B cell (primary cell): ENCODE data around the gene CD209. TPM values are rescaled to one million over a fixed set of nuclear protein-coding genes. Genes with fewer than 3 reads are reported as not detected.

Experiments used
- ATAC-seq: fragments of 200-7000 bp; cut with Tn5 transposase; one replicate; pipeline ENCODE4 v1.10.0; 2021; ENCODE audit warnings: low read depth, mild to moderate bottlenecking, moderate number of reproducible peaks, moderate library complexity
- CTCF ChIA-PET: fragments of 350-600 bp; sonication (Branson Sonifier 250); formaldehyde crosslinking; loops from one replicate; lab custom pipeline; 2021; ENCODE audit warnings: antibody characterized with exemption, inconsistent platforms; lab: Charles Lee
- POLR2A ChIA-PET: fragments of 350-600 bp; sonication (Branson Sonifier 250); formaldehyde crosslinking; loops from one replicate; lab custom pipeline; 2021; ENCODE audit warnings: antibody characterized with exemption; lab: Charles Lee
- DNase-seq: peaks from one replicate; pipeline ENCODE4 v3.0.0; 2013
- H2AFZ ChIP-seq: 2 replicates; pipeline ENCODE4 v1.6.1; 2012; ENCODE audit warnings: mild to moderate bottlenecking, low read depth, low read length; ENCODE audit not compliant: insufficient read depth, poor library complexity, severe bottlenecking
- H3K27ac ChIP-seq, 2 donors: 1 replicate in 1 of 2; 2 replicates in 1 of 2; pipeline ENCODE4 v1.5.1; 2012 to 2013; ENCODE audit warnings: low read length in 2 of 2, mild to moderate bottlenecking in 2 of 2, moderate library complexity in 1 of 2
- H3K27me3 ChIP-seq, 4 experiments: fragments of 200-600 bp in 1 of 4; sonication (generic) in 1 of 4; replicated peaks in 1 of 4; 1 replicate in 2 of 4; 2 replicates in 2 of 4; pipeline versions ENCODE4 v1.6.1 to v1.7.0; 2013 to 2016; ENCODE audit warnings: low read length in 3 of 4, mild to moderate bottlenecking in 2 of 4, mixed read lengths in 1 of 4, moderate library complexity in 1 of 4; ENCODE audit not compliant: insufficient read depth in 4 of 4, control insufficient read depth in 3 of 4; ENCODE audit errors: control extremely low read depth in 1 of 4
- H3K36me3 ChIP-seq, 2 experiments: replicated peaks in 1 of 2; 1 replicate in 1 of 2; 2 replicates in 1 of 2; pipeline versions ENCODE4 v1.6.1 to v1.7.1; 2013; ENCODE audit warnings: low read length in 1 of 2; ENCODE audit not compliant: insufficient read depth in 2 of 2, control insufficient read depth in 1 of 2; ENCODE audit errors: control extremely low read depth in 1 of 2, extremely low read depth in 1 of 2
- H3K4me1 ChIP-seq, 2 donors: fragments of 200-600 bp in 1 of 2; sonication (generic) in 1 of 2; 1 replicate in 1 of 2; 2 replicates in 1 of 2; pipeline versions ENCODE4 v1.5.1 to v1.6.1; 2013 to 2017; ENCODE audit warnings: low read length in 2 of 2; ENCODE audit not compliant: control insufficient read depth in 2 of 2, insufficient read depth in 2 of 2
- H3K4me2 ChIP-seq: replicated peaks from 2 replicates; pipeline ENCODE3; 2012; ENCODE audit warnings: mild to moderate bottlenecking, low read depth, low read length; ENCODE audit not compliant: poor library complexity, severe bottlenecking
- H3K4me3 ChIP-seq, 5 experiments: fragments of 200-600 bp in 1 of 5; sonication (generic) in 1 of 5; 1 replicate in 3 of 5; 2 replicates in 2 of 5; pipeline versions ENCODE4 v1.5.1 to v1.7.0; 2011 to 2016; ENCODE audit warnings: low read length in 4 of 5, mild to moderate bottlenecking in 4 of 5, low read depth in 2 of 5, control low read depth in 1 of 5, moderate library complexity in 1 of 5; ENCODE audit not compliant: insufficient read depth in 1 of 5; ENCODE audit errors: control extremely low read depth in 1 of 5, extremely low read depth in 1 of 5
- H3K79me2 ChIP-seq: fragments of 200-600 bp; sonication (generic); one replicate; pipeline ENCODE4 v1.6.0; 2016; ENCODE audit warnings: low read length; ENCODE audit not compliant: control insufficient read depth, insufficient read depth
- H3K9ac ChIP-seq: fragments of 200-600 bp; sonication (generic); 2 replicates; pipeline ENCODE4 v1.6.1; 2017; ENCODE audit warnings: mild to moderate bottlenecking, low read length, moderate library complexity
- H3K9me3 ChIP-seq, 3 donors: one replicate each; pipeline versions ENCODE4 v1.6.1 to v1.7.1; 2013; ENCODE audit warnings: low read length in 2 of 3; ENCODE audit not compliant: control insufficient read depth in 2 of 3, insufficient read depth in 1 of 3; ENCODE audit errors: control extremely low read depth in 1 of 3
- H4K20me1 ChIP-seq: 2 replicates; pipeline ENCODE4 v1.6.0; 2012; ENCODE audit warnings: mild to moderate bottlenecking, low read length; ENCODE audit not compliant: insufficient read depth, control insufficient read depth, poor library complexity, severe bottlenecking
- H3K27ac Mint-ChIP-seq: one replicate; pipeline ENCODE4 v1.8.0; 2021; ENCODE audit warnings: mixed read lengths
- H3K27me3 Mint-ChIP-seq: one replicate; pipeline ENCODE4 v1.8.0; 2021; ENCODE audit warnings: mixed read lengths
- H3K4me1 Mint-ChIP-seq: one replicate; pipeline ENCODE4 v1.8.0; 2021; ENCODE audit warnings: mixed read lengths
- H3K4me3 Mint-ChIP-seq: one replicate; pipeline ENCODE4 v1.8.0; 2021; ENCODE audit warnings: mixed read lengths
- H3K9me3 Mint-ChIP-seq: one replicate; pipeline ENCODE4 v1.8.0; 2022; ENCODE audit warnings: mixed read lengths; ENCODE audit not compliant: insufficient read depth
- CTCF ChIP-seq: fragments of 200-600 bp; IDR thresholded peaks from one replicate; pipeline ENCODE4 v1.8.0; 2022; ENCODE audit warnings: antibody characterized with exemption, mild to moderate bottlenecking
- EZH2 ChIP-seq: IDR thresholded peaks from 2 replicates; pipeline ENCODE4 v1.6.1; 2012; ENCODE audit warnings: borderline replicate concordance, low read depth, mild to moderate bottlenecking, moderate library complexity, low read length; ENCODE audit not compliant: insufficient read depth, poor library complexity, severe bottlenecking
- WGBS: methylation state at CpG from one replicate; pipeline ENCODE4 v1.1.5; 2013; ENCODE audit warnings: missing lambda C conversion rate; ENCODE audit not compliant: insufficient coverage; 5-methylcytosine and 5-hydroxymethylcytosine counted together
- intact Hi-C: fragments of 100-400 bp; cut with micrococcal nuclease; formaldehyde crosslinking; loops from one replicate; pipeline ENCODE4 v1.10.0; 2022
- polyA plus RNA-seq: library from polyadenylated mRNA; depleted of rRNA; stranded (reverse); fragments of >200 nt; gene quantifications from 2 replicates; pipeline ENCODE4 v1.2.3, GENCODE V29; 2012
- total RNA-seq, 2 donors: library from RNA; stranded (reverse); fragments of 120-200 nt in 1 of 2; gene quantifications; 1 replicate in 1 of 2; 2 replicates in 1 of 2; pipeline versions ENCODE4 v1.2.3 to v1.2.4, GENCODE V29; 2013 to 2022

CD209 gene
- total and polyA plus RNA-seq, 2 donors (not counting 1 experiment from before 2014, with no cell fraction given), result 0.10 TPM; not detected in 1

- Mint-ChIP-seq H3K4me1 (peaks cover 10% of the 10 kb centered on the region), H3K9me3 (no peaks in the 10 kb centered on the region), H3K27ac (no peak overlapping the region), H3K4me3 (no peak overlapping the region), H3K27me3 (peaks cover 27% of the 10 kb centered on the region)
- no peak overlapping the region for H3K27ac ChIP-seq
- TF ChIP-seq CTCF, result no peak
- TF ChIP-seq EZH2, result no peak
- 94% methylated on average over 26 of the region's 26 CpGs for WGBS
- H3K9me3 ChIP-seq, result peaks cover 0 to 7% (median 5%) of the 10 kb centered on the region in 3 donors
- no peak overlapping the region for H3K9ac ChIP-seq
- peaks cover 6% of the 10 kb centered on the region in 2 donors for H3K4me1 ChIP-seq
- ChIA-PET CTCF (interaction anchor here (0.6 to 1.7 kb wide), 4 partner anchors 87 to 101 kb away, joined by 3 to 7 read pairs (median 3); partner anchors contain the start of gene TRAPPC5), POLR2A (no interaction called here)
- no peak overlapping the region for H2AFZ ChIP-seq
- DNase-seq (no peak), ATAC-seq (no peak)
- no peaks in the 10 kb centered on the region for H4K20me1 ChIP-seq
- no peak overlapping the region for H3K4me3 ChIP-seq
- no peak overlapping the region for H3K4me2 ChIP-seq
- H3K36me3 ChIP-seq, result no peaks in the 10 kb centered on the region
- no peaks in the 10 kb centered on the region for H3K79me2 ChIP-seq
- intact Hi-C loops, result no loop called here
- H3K27me3 ChIP-seq, result peaks cover 0 to 8% (median 4%) of the 10 kb centered on the region in 4 experiments
Measured at GRCh38 chr19:7779631-7780486, 32.5 kb upstream of the CD209 start.

GRCh38 chr19:7778081-7778480 lies 30.7 kb upstream of the CD209 start:
- H4K20me1 ChIP-seq, result no peaks in the 10 kb centered on the region
- TF ChIP-seq EZH2 (no peak), CTCF (no peak)
- H3K27me3 Mint-ChIP-seq, result peaks cover 16% of the 10 kb centered on the region
- peaks cover 11% of the 10 kb centered on the region for H3K4me1 Mint-ChIP-seq
- no peak overlapping the region for H3K4me3 Mint-ChIP-seq
- POLR2A ChIA-PET, result interaction anchor here (0.6 kb wide), 1 partner anchor 87 kb away, joined by 6 read pairs; no protein-coding TSS in a partner anchor
- no peak overlapping the region for H3K4me3 ChIP-seq
- no peak overlapping the region for H2AFZ ChIP-seq
- CTCF ChIA-PET, result interaction anchor here (0.7 kb wide), 2 partner anchors 97 to 974 kb away, joined by 3 to 4 read pairs; partner anchors contain the start of gene TRAPPC5
- no peak overlapping the region for H3K4me2 ChIP-seq
- H3K4me1 ChIP-seq, result peaks cover 6% of the 10 kb centered on the region in 2 donors
- H3K27ac ChIP-seq, result no peak overlapping the region
- intact Hi-C loops, result no loop called here
- H3K9ac ChIP-seq, result no peak overlapping the region
- no peaks in the 10 kb centered on the region for H3K9me3 Mint-ChIP-seq
- H3K36me3 ChIP-seq, result no peaks in the 10 kb centered on the region
- H3K27me3 ChIP-seq, result peaks cover 0 to 2% (median 0%) of the 10 kb centered on the region in 4 experiments
- ATAC-seq, result no peak
- DNase-seq, result no peak
- H3K9me3 ChIP-seq, result peaks cover 0 to 7% (median 3%) of the 10 kb centered on the region in 3 donors
- no peak overlapping the region for H3K27ac Mint-ChIP-seq
- no peaks in the 10 kb centered on the region for H3K79me2 ChIP-seq
- WGBS, result 48% methylated on average over 3 of the region's 5 CpGs
